ENCODE data around the gene TFF2.

The TFF2 gene

GRCh38 chr21:42366292-42367010, 15.7 kb upstream of the TFF2 start, which contains the start of gene TFF1:
TSS of gene TFF1 (minus strand) at chr21:42366535. CDS start at chr21:42366495, 40 bp downstream.
- DNase-seq (ENCODE audit: low read depth, low spot score): no peak

GRCh38 chr21:42365770-42366169, 15.0 kb upstream of the TFF2 start:
- no peak for DNase-seq (ENCODE audit: low read depth, low spot score)

- no peak for DNase-seq (ENCODE audit: low read depth, low spot score)
These were observed 13.6 kb upstream of the TFF2 start for GRCh38 chr21:42364304-42364865.

- no peak for DNase-seq (ENCODE audit: low read depth, low spot score)
These were observed 12.5 kb upstream of the TFF2 start for GRCh38 chr21:42363312-42363711.

- no peak for DNase-seq (ENCODE audit: low read depth, low spot score)
These were observed 11.9 kb upstream of the TFF2 start for GRCh38 chr21:42362700-42363099.

GRCh38 chr21:42362198-42362597, 11.4 kb upstream of the TFF2 start:
- no peak for DNase-seq (ENCODE audit: low read depth, low spot score)

- no peak for DNase-seq (ENCODE audit: low read depth, low spot score)
These were observed 10.5 kb upstream of the TFF2 start for GRCh38 chr21:42361286-42361685.

- no peak for DNase-seq (ENCODE audit: low read depth, low spot score)
These were observed 9.5 kb upstream of the TFF2 start for GRCh38 chr21:42360317-42360716.

- DNase-seq (ENCODE audit: low read depth, low spot score): no peak
These were observed 8.1 kb upstream of the TFF2 start for GRCh38 chr21:42358937-42359336.

GRCh38 chr21:42358261-42358660, 7.5 kb upstream of the TFF2 start:
- DNase-seq (ENCODE audit: low read depth, low spot score): no peak

- DNase-seq (ENCODE audit: low read depth, low spot score): no peak
These were observed 6.5 kb upstream of the TFF2 start for GRCh38 chr21:42357307-42357706.

GRCh38 chr21:42356650-42357049, 5.9 kb upstream of the TFF2 start:
- DNase-seq (ENCODE audit: low read depth, low spot score): no peak

GRCh38 chr21:42356046-42356445, 5.3 kb upstream of the TFF2 start:
- DNase-seq (ENCODE audit: low read depth, low spot score): no peak

GRCh38 chr21:42353623-42354022, 2.8 kb upstream of the TFF2 start:
- no peak for DNase-seq (ENCODE audit: low read depth, low spot score)

- DNase-seq (ENCODE audit: low read depth, low spot score): no peak
These were observed 1.8 kb upstream of the TFF2 start for GRCh38 chr21:42352441-42353095.

- no peak for DNase-seq (ENCODE audit: low read depth, low spot score)
These were observed 1.0 kb upstream of the TFF2 start for GRCh38 chr21:42351626-42352440.

- DNase-seq (ENCODE audit: low read depth, low spot score): no peak
These were observed 380 bp downstream of the TFF2 start for GRCh38 chr21:42350318-42350910.

- no peak for DNase-seq (ENCODE audit: low read depth, low spot score)
These were observed 1.1 kb downstream of the TFF2 start for GRCh38 chr21:42349420-42350317.

- DNase-seq (ENCODE audit: low read depth, low spot score): no peak
These were observed 2.0 kb downstream of the TFF2 start for GRCh38 chr21:42348762-42349161.

GRCh38 chr21:42347601-42348327, 3.0 kb downstream of the TFF2 start:
- DNase-seq (ENCODE audit: low read depth, low spot score): no peak

All from astrocyte of the hippocampus (primary cell).